ENCODE data around the gene STX11.

The STX11 gene

DNA sequence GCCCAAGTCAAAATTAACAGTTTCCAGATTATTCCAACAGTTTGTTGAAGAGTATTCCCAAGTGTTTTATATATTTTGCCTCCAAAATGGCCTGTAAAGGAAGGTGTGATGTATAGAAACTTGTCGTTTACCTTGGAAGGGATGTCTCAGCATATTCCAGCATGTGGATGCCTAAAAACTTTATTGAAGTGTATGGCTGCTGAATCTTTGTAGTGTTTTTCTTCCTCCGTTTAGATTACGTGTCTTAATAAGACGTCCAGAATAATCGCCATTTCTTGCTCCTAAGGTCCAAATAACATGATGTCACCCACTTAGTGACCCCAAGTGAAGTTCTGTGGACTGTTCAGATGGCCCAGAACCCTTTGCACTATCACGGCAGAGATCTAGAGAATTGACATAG is 37.0 kb upstream of the STX11 start:
- TF ChIP-seq EZH2 (IDR thresholded peaks at IDR 0.05; ENCODE audit: borderline replicate concordance, low read depth, low read length, severe bottlenecking) = no peak
- Histone ChIP-seq H3K27me3 (ENCODE audit: insufficient read depth, low read length, poor library complexity) (no peaks in the 10 kb centered on the region), H3K4me3 (ENCODE audit: low read depth in 1 of 2, low read length in 2 of 2) (no peak overlapping the region), H3K27ac (ENCODE audit: low read length) (no peak overlapping the region), H3K4me1 (ENCODE audit: insufficient read depth, low read length) (no peaks in the 10 kb centered on the region), H3K4me2 (ENCODE audit: insufficient read depth, low read length) (no peak overlapping the region), H3K36me3 (ENCODE audit: insufficient read depth, low read length) (no peaks in the 10 kb centered on the region), H2AFZ (ENCODE audit: low read depth, low read length) (no peak overlapping the region), H3K9me3 (ENCODE audit: insufficient read depth, low read length, severe bottlenecking) (no peaks in the 10 kb centered on the region), H4K20me1 (ENCODE audit: insufficient read depth, low read length) (no peaks in the 10 kb centered on the region), H3K9ac (ENCODE audit: low read depth, low read length) (no peak overlapping the region), H3K79me2 (ENCODE audit: insufficient read depth, low read length) (no peaks in the 10 kb centered on the region)
- DNase-seq (no peak), ATAC-seq (ENCODE audit: insufficient read depth, low read depth) (no peak)

DNA sequence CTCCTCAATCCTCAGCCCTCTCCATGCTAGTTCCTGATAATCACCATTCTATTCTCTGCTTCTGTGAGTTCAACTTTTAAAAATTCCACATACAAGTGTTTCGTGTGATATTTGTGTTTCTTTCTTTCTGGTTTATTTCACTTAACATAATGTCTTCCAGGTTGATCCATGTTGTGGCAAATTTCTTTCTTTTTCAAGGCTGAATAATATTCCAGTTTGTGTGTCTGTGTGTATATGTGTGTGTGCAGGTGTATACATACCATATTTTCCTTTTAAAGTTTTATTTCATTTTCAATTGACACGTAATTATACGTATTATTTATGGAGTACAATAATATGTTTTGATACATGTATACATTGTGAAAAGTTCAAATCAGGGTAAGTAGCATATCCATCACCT is 35.1 kb upstream of the STX11 start:
- H3K27ac ChIP-seq (ENCODE audit: low read length) = no peak overlapping the region
- H3K9ac ChIP-seq (ENCODE audit: low read depth, low read length) = no peak overlapping the region
- no peaks in the 10 kb centered on the region for H3K79me2 ChIP-seq (ENCODE audit: insufficient read depth, low read length)
- no peak overlapping the region for H3K4me3 ChIP-seq (ENCODE audit: low read depth in 1 of 2, low read length in 2 of 2)
- no peaks in the 10 kb centered on the region for H3K27me3 ChIP-seq (ENCODE audit: insufficient read depth, low read length, poor library complexity)
- no peaks in the 10 kb centered on the region for H3K4me1 ChIP-seq (ENCODE audit: insufficient read depth, low read length)
- no peaks in the 10 kb centered on the region for H4K20me1 ChIP-seq (ENCODE audit: insufficient read depth, low read length)
- TF ChIP-seq, protein P1, sequence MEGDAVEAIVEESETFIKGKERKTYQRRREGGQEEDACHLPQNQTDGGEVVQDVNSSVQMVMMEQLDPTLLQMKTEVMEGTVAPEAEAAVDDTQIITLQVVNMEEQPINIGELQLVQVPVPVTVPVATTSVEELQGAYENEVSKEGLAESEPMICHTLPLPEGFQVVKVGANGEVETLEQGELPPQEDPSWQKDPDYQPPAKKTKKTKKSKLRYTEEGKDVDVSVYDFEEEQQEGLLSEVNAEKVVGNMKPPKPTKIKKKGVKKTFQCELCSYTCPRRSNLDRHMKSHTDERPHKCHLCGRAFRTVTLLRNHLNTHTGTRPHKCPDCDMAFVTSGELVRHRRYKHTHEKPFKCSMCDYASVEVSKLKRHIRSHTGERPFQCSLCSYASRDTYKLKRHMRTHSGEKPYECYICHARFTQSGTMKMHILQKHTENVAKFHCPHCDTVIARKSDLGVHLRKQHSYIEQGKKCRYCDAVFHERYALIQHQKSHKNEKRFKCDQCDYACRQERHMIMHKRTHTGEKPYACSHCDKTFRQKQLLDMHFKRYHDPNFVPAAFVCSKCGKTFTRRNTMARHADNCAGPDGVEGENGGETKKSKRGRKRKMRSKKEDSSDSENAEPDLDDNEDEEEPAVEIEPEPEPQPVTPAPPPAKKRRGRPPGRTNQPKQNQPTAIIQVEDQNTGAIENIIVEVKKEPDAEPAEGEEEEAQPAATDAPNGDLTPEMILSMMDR (IDR thresholded peaks at IDR 0.05; ENCODE audit: borderline replicate concordance, extremely low read depth, low read length, poor library complexity, severe bottlenecking) = no peak
- TF ChIP-seq EZH2 (IDR thresholded peaks at IDR 0.05; ENCODE audit: borderline replicate concordance, low read depth, low read length, severe bottlenecking) = no peak
- DNase-seq = no peak
- no peak overlapping the region for H3K4me2 ChIP-seq (ENCODE audit: insufficient read depth, low read length)
- H3K9me3 ChIP-seq (ENCODE audit: insufficient read depth, low read length, severe bottlenecking) = no peaks in the 10 kb centered on the region
- no peaks in the 10 kb centered on the region for H3K36me3 ChIP-seq (ENCODE audit: insufficient read depth, low read length)
- no peak for ATAC-seq (ENCODE audit: insufficient read depth, low read depth)
- H2AFZ ChIP-seq (ENCODE audit: low read depth, low read length) = no peak overlapping the region

DNA sequence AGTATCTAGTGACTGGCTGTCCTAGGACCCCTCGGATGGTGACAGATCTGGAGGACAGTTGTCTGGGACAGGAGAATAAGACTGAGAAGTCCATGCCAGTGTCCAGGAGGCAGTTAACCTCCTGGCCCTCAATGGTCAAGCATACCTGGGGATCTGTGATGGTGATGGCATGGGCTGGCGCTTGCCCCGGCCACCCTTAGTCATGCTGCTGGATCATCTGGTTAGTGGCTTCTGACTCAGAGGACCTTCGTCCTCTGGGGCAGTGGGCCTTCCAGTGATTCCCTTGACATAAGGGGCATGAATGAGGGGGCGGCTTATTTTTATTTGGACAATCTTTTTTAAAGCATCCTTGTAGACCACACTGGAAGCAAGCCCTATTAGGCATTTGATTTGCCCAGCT is 30.9 kb upstream of the STX11 start:
- Histone ChIP-seq H3K9ac (ENCODE audit: low read depth, low read length) (no peak overlapping the region), H3K27me3 (ENCODE audit: insufficient read depth, low read length, poor library complexity) (no peaks in the 10 kb centered on the region), H3K27ac (ENCODE audit: low read length) (no peak overlapping the region), H3K36me3 (ENCODE audit: insufficient read depth, low read length) (no peaks in the 10 kb centered on the region), H3K4me3 (ENCODE audit: low read depth in 1 of 2, low read length in 2 of 2) (no peak overlapping the region), H3K4me1 (ENCODE audit: insufficient read depth, low read length) (no peaks in the 10 kb centered on the region), H4K20me1 (ENCODE audit: insufficient read depth, low read length) (no peaks in the 10 kb centered on the region), H3K4me2 (ENCODE audit: insufficient read depth, low read length) (no peak overlapping the region), H3K9me3 (ENCODE audit: insufficient read depth, low read length, severe bottlenecking) (no peaks in the 10 kb centered on the region), H3K79me2 (ENCODE audit: insufficient read depth, low read length) (no peaks in the 10 kb centered on the region), H2AFZ (ENCODE audit: low read depth, low read length) (no peak overlapping the region)
- DNase-seq = no peak
- ATAC-seq (ENCODE audit: insufficient read depth, low read depth) = no peak
- no peak for TF ChIP-seq EZH2 (IDR thresholded peaks at IDR 0.05; ENCODE audit: borderline replicate concordance, low read depth, low read length, severe bottlenecking)
- TF ChIP-seq, protein P1 (IDR thresholded peaks at IDR 0.05; ENCODE audit: borderline replicate concordance, extremely low read depth, low read length, poor library complexity, severe bottlenecking) = no peak

DNA sequence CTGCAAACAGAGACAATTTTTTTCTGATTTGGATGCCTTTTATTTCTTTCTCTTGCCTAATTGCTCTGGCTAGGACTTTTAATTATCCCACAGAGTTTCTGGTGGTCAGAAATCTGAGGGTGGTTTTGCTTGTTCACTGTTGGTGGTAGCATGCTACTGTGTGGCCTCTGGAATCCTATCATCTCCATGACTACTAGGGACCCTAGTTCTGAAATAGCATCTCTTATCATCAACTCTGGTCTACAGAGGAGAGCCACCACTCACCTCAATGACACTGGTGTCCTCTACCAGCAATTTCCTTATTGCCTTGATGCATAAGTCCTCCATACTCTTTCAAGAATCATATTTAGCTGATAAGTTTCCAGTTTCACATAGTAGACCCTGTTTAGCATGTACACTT is 27.5 kb upstream of the STX11 start:
- Histone ChIP-seq H3K4me3 (ENCODE audit: low read depth in 1 of 2, low read length in 2 of 2) (no peak overlapping the region), H2AFZ (ENCODE audit: low read depth, low read length) (no peak overlapping the region; the same call in 1 of the 2 replicates), H3K4me2 (ENCODE audit: insufficient read depth, low read length) (no peak overlapping the region), H3K27me3 (ENCODE audit: insufficient read depth, low read length, poor library complexity) (no peaks in the 10 kb centered on the region), H3K4me1 (ENCODE audit: insufficient read depth, low read length) (no peaks in the 10 kb centered on the region), H3K27ac (ENCODE audit: low read length) (no peak overlapping the region), H3K79me2 (ENCODE audit: insufficient read depth, low read length) (no peaks in the 10 kb centered on the region), H3K9ac (ENCODE audit: low read depth, low read length) (no peak overlapping the region), H3K9me3 (ENCODE audit: insufficient read depth, low read length, severe bottlenecking) (no peaks in the 10 kb centered on the region), H3K36me3 (ENCODE audit: insufficient read depth, low read length) (no peaks in the 10 kb centered on the region), H4K20me1 (ENCODE audit: insufficient read depth, low read length) (no peaks in the 10 kb centered on the region)
- ATAC-seq (ENCODE audit: insufficient read depth, low read depth) = no peak
- TF ChIP-seq, protein P1 (IDR thresholded peaks at IDR 0.05; ENCODE audit: borderline replicate concordance, extremely low read depth, low read length, poor library complexity, severe bottlenecking) = no peak
- no peak for TF ChIP-seq EZH2 (IDR thresholded peaks at IDR 0.05; ENCODE audit: borderline replicate concordance, low read depth, low read length, severe bottlenecking)
- no peak for DNase-seq

Measured in DND-41 (cell line).